ENCODE results near the gene SIGLEC1. TPM values are rescaled to one million over a fixed set of nuclear protein-coding genes. Genes with fewer than 3 reads are reported as not detected.

SIGLEC1 gene
- total RNA-seq, 1 experiment from 2014 or later, result not detected

DNA sequence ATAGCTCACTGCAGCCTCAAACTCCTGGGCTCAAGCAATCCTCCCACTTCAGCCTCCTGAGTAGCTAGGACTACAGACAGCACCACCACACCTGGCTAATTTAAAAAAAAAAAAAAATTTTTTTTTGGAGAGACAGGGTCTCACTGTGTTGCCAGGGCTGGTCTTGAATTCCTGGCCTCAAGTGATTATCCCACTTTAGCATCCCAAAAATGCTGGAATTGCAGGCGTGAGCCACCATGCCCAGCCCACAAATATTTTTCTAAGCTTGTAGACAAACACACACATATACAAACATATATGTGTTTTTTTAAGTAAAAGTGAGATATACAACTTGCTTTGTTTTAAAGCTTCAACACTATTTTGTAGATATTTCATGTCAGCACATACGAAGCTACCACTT is 30.9 kb upstream of the SIGLEC1 start:
- Histone ChIP-seq H3K36me3 (ENCODE audit: control insufficient read depth, insufficient read depth, low read length) (no peaks in the 10 kb centered on the region), H3K27me3 (replicated peaks; ENCODE audit: control insufficient read depth, insufficient read depth, low read length) (no peaks in the 10 kb centered on the region), H3K9me3 (no peaks in the 10 kb centered on the region), H3K4me1 (peaks cover 1% of the 10 kb centered on the region), H3K4me3 (ENCODE audit: low read depth, low read length) (no peak overlapping the region)
- H3K9me3 Mint-ChIP-seq (ENCODE audit: unreplicated experiment), result no peaks in the 10 kb centered on the region
- H3K4me3 Mint-ChIP-seq (ENCODE audit: unreplicated experiment), result no peak overlapping the region
- intact Hi-C loops (cut with micrococcal nuclease; ENCODE audit: unreplicated experiment), result no loop called here
- BruUV-seq (replicated peaks), result no TSS peak
- DNase-seq, result no peak
- no peaks in the 10 kb centered on the region for H3K27me3 Mint-ChIP-seq (ENCODE audit: insufficient read depth, unreplicated experiment)
- CTCF ChIA-PET, result interaction anchor here (0.7 kb wide), 1 partner anchor 75 kb away, joined by 3 read pairs; no protein-coding TSS in a partner anchor
- H3K27ac Mint-ChIP-seq (ENCODE audit: unreplicated experiment), result no peak overlapping the region
- POLR2A ChIA-PET, result no interaction called here
- TF ChIP-seq, protein P1, sequence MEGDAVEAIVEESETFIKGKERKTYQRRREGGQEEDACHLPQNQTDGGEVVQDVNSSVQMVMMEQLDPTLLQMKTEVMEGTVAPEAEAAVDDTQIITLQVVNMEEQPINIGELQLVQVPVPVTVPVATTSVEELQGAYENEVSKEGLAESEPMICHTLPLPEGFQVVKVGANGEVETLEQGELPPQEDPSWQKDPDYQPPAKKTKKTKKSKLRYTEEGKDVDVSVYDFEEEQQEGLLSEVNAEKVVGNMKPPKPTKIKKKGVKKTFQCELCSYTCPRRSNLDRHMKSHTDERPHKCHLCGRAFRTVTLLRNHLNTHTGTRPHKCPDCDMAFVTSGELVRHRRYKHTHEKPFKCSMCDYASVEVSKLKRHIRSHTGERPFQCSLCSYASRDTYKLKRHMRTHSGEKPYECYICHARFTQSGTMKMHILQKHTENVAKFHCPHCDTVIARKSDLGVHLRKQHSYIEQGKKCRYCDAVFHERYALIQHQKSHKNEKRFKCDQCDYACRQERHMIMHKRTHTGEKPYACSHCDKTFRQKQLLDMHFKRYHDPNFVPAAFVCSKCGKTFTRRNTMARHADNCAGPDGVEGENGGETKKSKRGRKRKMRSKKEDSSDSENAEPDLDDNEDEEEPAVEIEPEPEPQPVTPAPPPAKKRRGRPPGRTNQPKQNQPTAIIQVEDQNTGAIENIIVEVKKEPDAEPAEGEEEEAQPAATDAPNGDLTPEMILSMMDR (IDR thresholded peaks at IDR 0.05; ENCODE audit: insufficient read depth in 1 of 2, low read depth in 1 of 2, low read length in 1 of 2, severe bottlenecking in 1 of 2, unreplicated experiment in 1 of 2), result no peak
- no peaks in the 10 kb centered on the region for H3K36me3 Mint-ChIP-seq (ENCODE audit: insufficient read depth, unreplicated experiment)
- peaks cover 17% of the 10 kb centered on the region for H3K4me1 Mint-ChIP-seq (ENCODE audit: low read depth, unreplicated experiment)

DNA sequence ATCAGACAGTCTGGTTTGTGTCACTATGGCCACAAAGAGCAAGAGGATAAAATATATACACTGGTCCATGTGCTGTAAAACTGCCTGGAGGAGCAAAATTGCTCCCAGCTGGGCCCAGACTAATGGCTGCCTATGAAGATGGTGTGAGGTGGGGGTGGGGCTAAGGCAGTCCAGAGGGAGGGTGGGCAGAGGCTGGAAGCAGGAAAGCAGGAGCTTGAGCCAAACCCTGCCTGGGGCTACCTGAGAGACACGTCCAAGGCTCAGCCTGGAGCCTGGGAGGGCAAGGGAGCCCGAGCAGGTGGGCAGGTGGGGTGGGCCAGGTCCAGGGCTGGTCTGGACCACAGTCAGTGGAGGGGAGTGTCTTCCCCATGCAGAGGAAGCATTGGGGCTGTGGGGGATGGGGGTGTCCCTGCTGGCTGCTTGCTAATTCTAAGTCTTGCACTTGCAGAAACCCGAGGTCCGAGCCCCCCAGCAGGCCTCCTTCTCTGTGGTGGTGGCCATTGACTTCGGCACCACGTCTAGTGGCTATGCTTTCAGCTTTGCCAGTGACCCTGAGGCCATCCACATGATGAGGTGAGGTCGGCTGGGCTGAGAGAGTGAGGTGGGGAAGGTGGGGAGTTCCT is 29.5 kb upstream of the SIGLEC1 start:
- no peaks in the 10 kb centered on the region for H3K9me3 ChIP-seq
- no TSS peak for BruUV-seq (replicated peaks)
- H3K4me1 ChIP-seq, result peaks cover 4% of the 10 kb centered on the region
- Mint-ChIP-seq H3K4me3 (ENCODE audit: unreplicated experiment) (no peak overlapping the region), H3K27ac (ENCODE audit: unreplicated experiment) (no peak overlapping the region), H3K9me3 (ENCODE audit: unreplicated experiment) (no peaks in the 10 kb centered on the region), H3K4me1 (ENCODE audit: low read depth, unreplicated experiment) (peaks cover 26% of the 10 kb centered on the region), H3K36me3 (ENCODE audit: insufficient read depth, unreplicated experiment) (no peaks in the 10 kb centered on the region), H3K27me3 (ENCODE audit: insufficient read depth, unreplicated experiment) (no peaks in the 10 kb centered on the region)
- H3K27me3 ChIP-seq (replicated peaks; ENCODE audit: control insufficient read depth, insufficient read depth, low read length), result no peaks in the 10 kb centered on the region
- no peak overlapping the region for H3K4me3 ChIP-seq (ENCODE audit: low read depth, low read length)
- intact Hi-C loops (cut with micrococcal nuclease; ENCODE audit: unreplicated experiment), result no loop called here
- no peaks in the 10 kb centered on the region for H3K36me3 ChIP-seq (ENCODE audit: control insufficient read depth, insufficient read depth, low read length)
- DNase-seq, result no peak
- ChIA-PET POLR2A (no interaction called here), CTCF (interaction anchor here (1.0 kb wide), 1 partner anchor 8 kb away, joined by 5 read pairs; no protein-coding TSS in a partner anchor)
- TF ChIP-seq, protein P1 (IDR thresholded peaks at IDR 0.05; ENCODE audit: insufficient read depth in 1 of 2, low read depth in 1 of 2, low read length in 1 of 2, severe bottlenecking in 1 of 2, unreplicated experiment in 1 of 2), result no peak

DNA sequence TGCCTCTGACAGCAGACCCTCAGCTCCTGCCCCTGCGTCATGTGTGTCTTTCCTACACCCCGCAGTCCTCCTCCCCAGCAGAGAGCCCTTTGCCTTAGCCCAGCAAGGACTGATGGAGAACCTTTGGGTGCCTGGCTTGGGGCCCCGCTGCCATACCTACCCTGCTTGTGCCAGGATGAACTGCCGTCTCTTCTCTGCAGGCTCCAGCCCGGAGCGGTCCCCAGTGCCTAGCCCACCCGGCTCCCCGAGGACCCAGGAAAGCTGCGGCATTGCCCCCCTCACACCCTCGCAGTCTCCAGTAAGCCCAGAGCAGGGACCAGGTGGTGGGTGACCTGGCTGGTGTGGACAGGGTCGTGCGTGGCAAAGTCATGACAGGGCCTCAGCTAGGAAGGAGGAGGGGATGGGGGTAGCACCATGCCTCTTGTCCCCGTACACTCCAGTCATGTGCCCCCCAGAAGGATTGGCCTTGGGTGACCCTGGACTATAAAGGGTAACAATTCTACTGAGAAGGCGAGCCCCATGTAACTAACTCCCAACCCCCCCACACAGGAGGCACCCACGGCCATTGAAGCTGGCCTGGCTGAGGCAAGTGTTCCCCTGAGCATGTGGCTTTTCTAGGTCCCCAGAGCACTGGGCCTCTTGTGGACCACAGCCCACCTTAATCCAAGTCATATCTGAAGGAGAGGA is 28.4 kb upstream of the SIGLEC1 start:
- no peak overlapping the region for H3K4me3 ChIP-seq (ENCODE audit: low read depth, low read length)
- Mint-ChIP-seq H3K27ac (ENCODE audit: unreplicated experiment) (no peak overlapping the region), H3K9me3 (ENCODE audit: unreplicated experiment) (no peaks in the 10 kb centered on the region), H3K4me3 (ENCODE audit: unreplicated experiment) (no peak overlapping the region), H3K4me1 (ENCODE audit: low read depth, unreplicated experiment) (peaks cover 26% of the 10 kb centered on the region), H3K27me3 (ENCODE audit: insufficient read depth, unreplicated experiment) (no peaks in the 10 kb centered on the region), H3K36me3 (ENCODE audit: insufficient read depth, unreplicated experiment) (no peaks in the 10 kb centered on the region)
- no peaks in the 10 kb centered on the region for H3K36me3 ChIP-seq (ENCODE audit: control insufficient read depth, insufficient read depth, low read length)
- peaks cover 5% of the 10 kb centered on the region for H3K4me1 ChIP-seq
- intact Hi-C loops (cut with micrococcal nuclease; ENCODE audit: unreplicated experiment), result no loop called here
- ChIA-PET POLR2A (no interaction called here), CTCF (interaction anchor here (1.0 to 1.5 kb wide), 2 partner anchors 9 kb away, joined by 5 read pairs; no protein-coding TSS in a partner anchor)
- no peaks in the 10 kb centered on the region for H3K27me3 ChIP-seq (replicated peaks; ENCODE audit: control insufficient read depth, insufficient read depth, low read length)
- no TSS peak for BruUV-seq (replicated peaks)
- H3K9me3 ChIP-seq, result no peaks in the 10 kb centered on the region
- TF ChIP-seq, protein P1 (IDR thresholded peaks at IDR 0.05; ENCODE audit: insufficient read depth in 1 of 2, low read depth in 1 of 2, low read length in 1 of 2, severe bottlenecking in 1 of 2, unreplicated experiment in 1 of 2), result no peak
- DNase-seq, result no peak

All from Caco-2 (cell line).